ENCODE measurements around the gene GRIA3.

The GRIA3 gene

GRCh38 chrX:123199338-123199737, 15.3 kb downstream of the GRIA3 start:
- no peak for DNase-seq

DNA sequence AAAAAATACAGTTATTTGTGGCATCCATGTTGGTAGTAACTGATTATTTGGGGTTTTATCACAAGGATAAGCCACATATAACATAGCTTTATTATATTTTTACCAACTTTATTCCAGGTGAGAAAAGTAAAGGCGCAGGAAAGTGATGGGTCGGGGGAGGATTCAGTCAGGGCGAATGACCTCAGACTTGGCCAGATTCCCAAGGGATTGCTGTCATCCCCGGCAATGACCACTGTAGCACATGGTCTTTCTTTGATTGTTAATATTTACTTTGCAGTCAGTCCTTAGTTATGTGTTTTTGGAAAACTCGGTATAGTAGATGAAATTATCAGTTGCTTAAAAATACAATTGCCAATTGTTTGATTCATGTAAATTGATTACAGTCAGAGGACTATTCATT, 17.6 kb downstream of the GRIA3 start:
- DNase-seq = no peak

GRCh38 chrX:123202523-123202922, 18.4 kb downstream of the GRIA3 start:
- DNase-seq = no peak

GRCh38 chrX:123203772-123204171, 19.7 kb downstream of the GRIA3 start:
- DNase-seq = no peak

GRCh38 chrX:123206176-123206575, 22.1 kb downstream of the GRIA3 start:
- DNase-seq = no peak

DNA sequence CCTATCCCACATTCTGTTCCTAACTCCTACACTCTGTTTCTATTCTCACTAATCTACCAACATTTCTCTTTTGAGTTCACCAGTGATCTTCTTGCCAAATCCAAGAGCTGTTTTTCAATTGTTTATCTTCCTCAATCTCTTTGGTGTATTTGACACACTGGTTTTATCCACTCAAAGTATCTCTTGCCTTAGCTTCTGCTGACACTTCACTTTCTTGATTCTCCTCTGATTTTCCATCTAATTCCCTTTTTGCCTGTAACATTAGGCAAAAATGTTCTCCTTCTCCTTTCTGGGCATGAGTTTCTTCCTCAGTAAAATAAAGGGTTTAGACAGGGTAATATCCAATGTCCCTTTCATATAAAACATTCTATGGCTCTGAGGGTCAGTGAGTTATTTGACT, 26.2 kb downstream of the GRIA3 start:
- no peak for DNase-seq

- no peak for DNase-seq
Observed at GRCh38 chrX:123215397-123216089, 31.5 kb downstream of the GRIA3 start.

- no peak for DNase-seq
Observed at GRCh38 chrX:123217077-123217476, 33.0 kb downstream of the GRIA3 start.

GRCh38 chrX:123217728-123218127, 33.6 kb downstream of the GRIA3 start:
- DNase-seq = no peak

- no peak for DNase-seq
Observed at GRCh38 chrX:123219916-123220315, 35.8 kb downstream of the GRIA3 start.

DNA sequence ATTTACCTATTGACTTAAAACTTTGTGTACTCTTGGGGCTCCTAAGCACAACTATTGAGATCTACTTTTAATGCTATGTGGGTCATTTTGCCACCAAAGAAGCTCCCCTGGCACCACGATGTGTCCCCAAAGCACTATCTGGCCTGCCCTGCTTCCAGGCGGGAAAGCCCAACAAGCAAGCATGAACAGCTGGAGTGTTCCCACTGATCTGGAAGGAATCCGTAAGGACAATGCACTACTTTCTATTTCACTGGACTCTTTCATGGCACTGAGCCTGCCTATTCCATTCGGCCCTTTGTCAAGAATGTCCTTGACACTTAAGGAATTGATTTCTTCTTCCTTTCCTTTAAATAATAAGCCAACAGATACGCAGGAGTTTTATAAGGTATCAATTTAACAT, 38.8 kb downstream of the GRIA3 start:
- no peak for DNase-seq

GRCh38 chrX:123223409-123223808, 39.3 kb downstream of the GRIA3 start:
- DNase-seq = no peak

- no peak for DNase-seq
Observed at GRCh38 chrX:123223859-123224258, 39.8 kb downstream of the GRIA3 start.

GRCh38 chrX:123230798-123231197, 46.7 kb downstream of the GRIA3 start:
- DNase-seq = no peak

- DNase-seq = no peak
Observed at GRCh38 chrX:123236859-123237258, 52.8 kb downstream of the GRIA3 start.

- no peak for DNase-seq
Observed at GRCh38 chrX:123237271-123237670, 53.2 kb downstream of the GRIA3 start.

DNA sequence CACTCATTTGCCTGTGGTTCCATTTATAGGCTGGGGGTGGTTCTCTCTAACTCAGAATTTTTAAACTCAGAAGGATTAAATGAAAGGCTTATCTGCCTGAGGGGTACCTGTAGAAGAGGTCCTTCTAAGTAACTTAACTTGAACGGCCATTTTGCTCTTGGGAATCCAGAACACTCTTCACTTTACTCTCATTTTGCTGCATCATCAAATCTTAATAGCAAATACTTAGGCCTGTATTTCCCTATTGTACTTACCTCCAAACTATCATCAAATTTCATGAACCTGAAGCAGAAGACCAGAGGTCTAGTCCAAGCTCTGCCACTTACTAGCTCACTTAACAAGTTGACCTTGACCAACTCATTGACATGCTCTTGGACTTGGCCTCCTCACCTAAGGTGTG, 70.4 kb downstream of the GRIA3 start:
- DNase-seq = no peak

DNA sequence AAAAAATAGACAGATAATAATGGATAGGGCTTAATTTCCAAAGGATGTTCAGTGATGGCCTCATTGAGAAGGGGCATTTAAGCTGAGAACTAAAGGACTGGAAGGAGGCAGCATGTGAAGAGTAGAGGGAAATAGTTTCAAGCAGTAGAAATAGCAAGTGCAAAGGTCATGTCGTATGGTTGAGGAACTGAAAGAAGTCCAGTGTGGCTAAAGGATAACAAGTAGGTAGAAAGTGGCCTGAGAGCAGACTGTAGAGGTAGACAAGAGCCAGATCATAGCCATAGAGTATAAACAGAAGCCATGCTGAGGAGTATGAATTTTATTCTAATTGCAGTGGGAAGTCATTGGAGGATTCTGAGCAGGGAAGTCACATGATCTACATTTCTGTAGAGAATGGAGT, 72.3 kb downstream of the GRIA3 start:
- no peak for DNase-seq

DNA sequence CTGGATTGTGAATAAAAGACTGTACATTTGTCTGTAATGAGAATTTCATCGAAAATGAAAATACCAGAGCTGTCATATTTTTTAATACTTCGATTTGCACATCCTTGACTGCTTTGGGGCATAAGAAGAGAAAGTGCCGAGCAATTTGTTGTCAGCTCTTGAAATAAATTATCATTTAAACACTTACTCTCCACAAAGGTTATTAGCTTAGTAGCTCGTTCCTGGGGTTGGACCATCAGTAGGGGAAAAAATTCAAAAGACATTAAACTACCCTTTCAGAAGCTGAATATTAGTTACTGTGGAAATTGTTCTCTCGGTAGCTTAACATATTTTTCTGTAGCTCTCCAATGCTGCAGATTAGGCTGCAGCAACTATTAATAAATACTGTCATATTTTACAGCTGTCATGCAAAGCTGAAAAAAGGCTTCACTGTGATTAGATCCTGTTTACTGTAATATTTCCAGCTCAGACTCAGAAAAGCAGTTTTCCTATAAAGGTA, 76.9 kb downstream of the GRIA3 start:
- DNase-seq = no peak

DNA sequence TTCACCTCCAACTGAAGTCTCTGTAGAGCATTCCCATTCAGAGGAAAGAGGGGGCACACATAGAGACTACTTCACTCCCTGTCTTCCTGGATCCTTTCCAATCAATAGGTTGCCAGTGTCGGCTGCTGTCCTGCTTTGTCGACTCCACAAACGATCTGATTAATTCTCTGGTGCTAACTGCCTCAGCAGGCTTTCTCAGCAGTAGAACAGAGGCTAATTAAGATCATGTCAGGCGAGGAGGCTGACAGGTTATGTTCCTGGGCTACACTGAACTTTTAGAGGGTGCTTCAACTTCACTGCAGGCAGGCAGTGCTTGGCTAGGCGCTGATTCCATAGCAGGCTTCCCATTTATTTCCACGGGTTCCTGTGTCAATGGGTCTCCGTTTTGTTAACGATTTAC, 79.2 kb downstream of the GRIA3 start:
- DNase-seq = no peak

DNA sequence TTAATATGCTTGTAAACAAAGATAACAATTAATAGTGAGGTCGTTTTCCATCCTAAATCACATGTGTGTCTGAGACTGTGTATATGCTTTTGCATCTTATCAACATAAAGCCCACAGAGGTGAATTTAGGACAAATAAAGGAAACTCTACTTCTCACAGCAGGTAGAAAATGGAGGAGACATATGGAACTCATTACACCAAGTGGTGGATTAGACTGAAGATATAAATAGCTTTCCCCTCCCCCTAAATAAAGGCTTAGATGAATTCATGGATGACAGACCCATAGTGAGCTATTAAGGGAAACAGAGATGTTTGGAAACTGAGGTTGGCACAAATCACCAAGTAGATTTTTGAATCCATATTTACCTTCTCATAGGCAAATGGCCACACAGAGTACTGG, 79.7 kb downstream of the GRIA3 start:
- DNase-seq = no peak

- no peak for DNase-seq
Observed at GRCh38 chrX:123267220-123267619, 83.1 kb downstream of the GRIA3 start.

GRCh38 chrX:123271902-123272301, 87.8 kb downstream of the GRIA3 start:
- no peak for DNase-seq

DNA sequence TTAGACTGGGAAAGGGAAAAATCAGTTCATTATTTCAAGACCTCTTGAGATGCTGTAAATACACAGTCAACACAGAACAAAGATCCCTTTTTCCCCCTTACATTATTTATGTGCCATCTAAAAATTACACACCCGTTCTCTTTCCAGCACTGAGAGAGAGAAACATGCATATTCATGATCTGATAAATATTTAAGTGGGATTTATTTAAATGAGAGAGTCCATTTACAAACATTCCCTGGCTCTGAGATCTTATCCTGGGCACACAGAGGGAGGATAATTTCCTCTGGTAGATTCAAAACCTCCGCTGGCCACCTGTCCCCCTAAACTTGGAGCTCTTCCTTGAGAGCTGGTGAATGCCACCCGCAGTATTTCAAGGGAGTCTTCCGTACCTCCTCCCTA, 88.6 kb downstream of the GRIA3 start:
- DNase-seq = no peak

DNA sequence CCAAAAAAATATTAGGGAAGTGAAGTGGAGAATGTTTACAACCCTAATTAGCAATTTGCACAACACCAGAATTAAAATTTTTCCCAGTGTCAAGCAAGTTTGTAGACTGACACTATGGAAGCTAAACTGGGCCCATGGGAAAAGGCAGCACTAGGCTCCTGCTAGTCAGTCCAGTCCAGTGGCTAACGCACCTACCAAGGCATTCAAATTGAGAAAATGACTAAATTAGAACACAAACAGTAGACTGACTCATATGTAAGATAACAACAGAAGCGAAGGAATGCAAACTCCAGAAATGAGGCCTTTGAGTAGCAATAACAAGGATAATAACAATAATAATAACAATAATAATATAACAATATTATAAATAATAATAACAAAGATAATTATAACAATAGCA, 90.7 kb downstream of the GRIA3 start:
- DNase-seq = no peak
